Ovary (tissue), 9 donors: ENCODE measurements around the gene ASB10. TPM values are rescaled to one million over a fixed set of nuclear protein-coding genes. Genes with fewer than 3 reads are reported as not detected.

ENCODE experiments used
- DNase-seq, 5 donors: peaks; one replicate each; pipeline ENCODE4 v3.0.0-alpha.2; 2019 to 2020
- H3K27ac ChIP-seq, 2 donors: fragments of 200-600 bp; one replicate each; pipeline versions ENCODE4 v1.5.1 to v1.8.0; 2019 to 2022
- H3K27me3 ChIP-seq: fragments of 200-600 bp; one replicate; pipeline ENCODE4 v1.8.0; 2022
- H3K36me3 ChIP-seq: fragments of 200-600 bp; sonication (generic); one replicate; pipeline ENCODE4 v1.5.1; 2019
- H3K4me1 ChIP-seq: one replicate; pipeline ENCODE4 v1.8.1; 2013; ENCODE audit warnings: mild to moderate bottlenecking, moderate library complexity; ENCODE audit not compliant: insufficient read depth
- H3K4me3 ChIP-seq: fragments of 200-600 bp; sonication (generic); one replicate; pipeline ENCODE4 v1.5.1; 2017
- H3K9me3 ChIP-seq, 2 donors: fragments of 200-600 bp in 1 of 2; sonication (generic) in 1 of 2; one replicate each; pipeline versions ENCODE4 v1.5.1 to v1.8.1; 2013 to 2019; ENCODE audit warnings: mild to moderate bottlenecking in 1 of 2, moderate library complexity in 1 of 2
- CTCF ChIP-seq, 3 donors: fragments of 450-650 bp in 2 of 3; fragments of 200-600 bp in 1 of 3; IDR thresholded peaks; one replicate each; pipeline versions ENCODE4 v1.5.1 to v1.8.0; 2016 to 2022; ENCODE audit warnings: antibody characterized with exemption in 3 of 3, mild to moderate bottlenecking in 1 of 3
- EP300 ChIP-seq: sonication (generic); formaldehyde crosslinking; IDR thresholded peaks from one replicate; pipeline ENCODE4 v1.6.1; 2017; ENCODE audit warnings: antibody characterized with exemption
- POLR2A ChIP-seq: fragments of 450-650 bp; IDR thresholded peaks from one replicate; pipeline ENCODE4 v1.6.1; 2017; ENCODE audit warnings: antibody characterized with exemption, mild to moderate bottlenecking, moderate library complexity
- WGBS, 3 donors: extraction: QIAGEN DNeasy Blood & Tissue Kit in 1 of 3; methylation state at CpG; one replicate each; pipeline versions ENCODE4 v1.1.5 to v1.1.7; 2013 to 2017; 5-methylcytosine and 5-hydroxymethylcytosine counted together
- intact Hi-C, 4 donors: fragments of 100-400 bp; cut with DNase I; formaldehyde crosslinking; loops; one replicate each; pipeline versions ENCODE4 v1.11.0 to v1.15.1; 2022 to 2023
- polyA plus RNA-seq, 2 donors: library from polyadenylated mRNA; stranded (reverse); fragments of 200-250 nt in 1 of 2; fragments of 350-450 nt in 1 of 2; fragmentation: Illumina TruSeq in 1 of 2; extraction: RNeasy Lipid Tissue Mini Kit (QIAGEN cat#74804) in 1 of 2; gene quantifications; one replicate each; pipeline ENCODE4 v1.2.3, GENCODE V29; 2013 to 2014
- total RNA-seq, 7 donors: library from RNA; depleted of rRNA in 2 of 7; stranded (reverse); fragments of >200 nt in 2 of 7; fragmentation: NEBNext Ultra II Directional in 3 of 7; extraction: Animal tissue kit (Norgen Biotek cat#: 25700) in 3 of 7; gene quantifications; one replicate each; pipeline versions ENCODE4 v1.1.0 to v1.2.4, GENCODE V29; 2016 to 2023
- donor health status: DM: no; HTN: no; CAD: no; lungs with moderate emphysema.
- donor health status: DM: no; HTN: no; CAD: no.
- donor health status: Bipolar disorder and iron deficiency.
- donor health status: DM: yes; HTN: yes; CAD: no.
- donor health status: DM: no; HTN: no; CAD: no.
- donor health status: DM: yes; HTN: yes; CAD: no.

ASB10 gene
- total and polyA plus RNA-seq, 9 donors, result not detected

- 85 to 90% (median 87%) methylated on average over 5 of the region's 5 CpGs for WGBS, 3 donors
- DNase-seq, result peak in 1 of 5 donors; percentile 7
- H3K27me3 ChIP-seq, result no peaks in the 10 kb centered on the region
- TF ChIP-seq POLR2A (no peak), EP300 (no peak), CTCF (IDR thresholded peaks at IDR 0.05) (no peak)
- intact Hi-C loops, result loop anchor here in 1 of 4 donors (10.0 kb wide), 1 partner anchor 169 kb away; no protein-coding TSS in a partner anchor
- H3K36me3 ChIP-seq, result no peaks in the 10 kb centered on the region
- no peak overlapping the region for H3K27ac ChIP-seq
- H3K9me3 ChIP-seq, result no peaks in the 10 kb centered on the region
- H3K4me3 ChIP-seq, result no peak overlapping the region
- no peaks in the 10 kb centered on the region for H3K4me1 ChIP-seq
Observed at GRCh38 chr7:151135525-151135845, 51.6 kb downstream of the ASB10 start.

- DNase-seq, result peak in 2 of 5 donors; percentile 13 to 26
- H3K4me1 ChIP-seq, result no peaks in the 10 kb centered on the region
- no peaks in the 10 kb centered on the region for H3K9me3 ChIP-seq
- TF ChIP-seq POLR2A, result no peak
- TF ChIP-seq CTCF (IDR thresholded peaks at IDR 0.05), result no peak
- TF ChIP-seq EP300, result no peak
- WGBS, 3 donors, result 92 to 95% (median 93%) methylated on average over 14 of the region's 14 CpGs
- H3K36me3 ChIP-seq, result no peaks in the 10 kb centered on the region
- no peaks in the 10 kb centered on the region for H3K27me3 ChIP-seq
- H3K27ac ChIP-seq, result no peak overlapping the region
- H3K4me3 ChIP-seq, result no peak overlapping the region
- intact Hi-C loops, result loop anchor here in 1 of 4 donors (10.0 kb wide), 1 partner anchor 170 kb away; no protein-coding TSS in a partner anchor
Observed at GRCh38 chr7:151134743-151135524, 52.1 kb downstream of the ASB10 start.

- H3K36me3 ChIP-seq, result no peaks in the 10 kb centered on the region
- 85 to 90% (median 89%) methylated on average over 24 of the region's 24 CpGs for WGBS, 3 donors
- TF ChIP-seq POLR2A (no peak), EP300 (no peak), CTCF (IDR thresholded peaks at IDR 0.05) (no peak)
Observed at GRCh38 chr7:151133986-151134742, 52.9 kb downstream of the ASB10 start.

GRCh38 chr7:151133266-151133985, 53.6 kb downstream of the ASB10 start:
- intact Hi-C loops, result loop anchor here in 1 of 4 donors (10.0 kb wide), 1 partner anchor 171 kb away; no protein-coding TSS in a partner anchor
- peak in 2 of 5 donors; percentile 7 for DNase-seq
- H3K4me1 ChIP-seq, result no peaks in the 10 kb centered on the region
- H3K27ac ChIP-seq, result no peak overlapping the region
- H3K9me3 ChIP-seq, result no peaks in the 10 kb centered on the region
- no peak overlapping the region for H3K4me3 ChIP-seq
- TF ChIP-seq EP300 (no peak), CTCF (IDR thresholded peaks at IDR 0.05) (no peak), POLR2A (no peak)
- 85 to 87% (median 87%) methylated on average over 16 of the region's 16 CpGs for WGBS, 3 donors
- no peaks in the 10 kb centered on the region for H3K27me3 ChIP-seq
- no peaks in the 10 kb centered on the region for H3K36me3 ChIP-seq

More at GRCh38 chr7:151133986-151134742, 52.9 kb downstream of the ASB10 start:
- peak in 3 of 5 donors; percentile 10 to 27 (median 15) for DNase-seq
- no peaks in the 10 kb centered on the region for H3K9me3 ChIP-seq
- intact Hi-C loops, result loop anchor here in 1 of 4 donors (10.0 kb wide), 1 partner anchor 171 kb away; no protein-coding TSS in a partner anchor
- H3K4me3 ChIP-seq, result no peak overlapping the region
- H3K4me1 ChIP-seq, result no peaks in the 10 kb centered on the region
- no peaks in the 10 kb centered on the region for H3K27me3 ChIP-seq
- H3K27ac ChIP-seq, result no peak overlapping the region
